ENCODE measurements around the gene OTOG. TPM values are rescaled to one million over a fixed set of nuclear protein-coding genes. Genes with fewer than 3 reads are reported as not detected.

OTOG gene
- total RNA-seq, 4 donors from 2014 or later = 0.09 TPM; not detected in 3

GRCh38 chr11:17552392-17553248, 5.6 kb downstream of the OTOG start:
- no peak overlapping the region for H3K4me3 ChIP-seq
- TF ChIP-seq, protein P1, sequence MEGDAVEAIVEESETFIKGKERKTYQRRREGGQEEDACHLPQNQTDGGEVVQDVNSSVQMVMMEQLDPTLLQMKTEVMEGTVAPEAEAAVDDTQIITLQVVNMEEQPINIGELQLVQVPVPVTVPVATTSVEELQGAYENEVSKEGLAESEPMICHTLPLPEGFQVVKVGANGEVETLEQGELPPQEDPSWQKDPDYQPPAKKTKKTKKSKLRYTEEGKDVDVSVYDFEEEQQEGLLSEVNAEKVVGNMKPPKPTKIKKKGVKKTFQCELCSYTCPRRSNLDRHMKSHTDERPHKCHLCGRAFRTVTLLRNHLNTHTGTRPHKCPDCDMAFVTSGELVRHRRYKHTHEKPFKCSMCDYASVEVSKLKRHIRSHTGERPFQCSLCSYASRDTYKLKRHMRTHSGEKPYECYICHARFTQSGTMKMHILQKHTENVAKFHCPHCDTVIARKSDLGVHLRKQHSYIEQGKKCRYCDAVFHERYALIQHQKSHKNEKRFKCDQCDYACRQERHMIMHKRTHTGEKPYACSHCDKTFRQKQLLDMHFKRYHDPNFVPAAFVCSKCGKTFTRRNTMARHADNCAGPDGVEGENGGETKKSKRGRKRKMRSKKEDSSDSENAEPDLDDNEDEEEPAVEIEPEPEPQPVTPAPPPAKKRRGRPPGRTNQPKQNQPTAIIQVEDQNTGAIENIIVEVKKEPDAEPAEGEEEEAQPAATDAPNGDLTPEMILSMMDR (IDR thresholded peaks at IDR 0.05) = no peak
- no peak for TF ChIP-seq POLR2A (IDR thresholded peaks at IDR 0.05)
- H3K36me3 ChIP-seq = no peaks in the 10 kb centered on the region
- H3K27ac ChIP-seq = no peak overlapping the region
- H3K4me1 ChIP-seq = no peaks in the 10 kb centered on the region
- H3K9me3 ChIP-seq = no peaks in the 10 kb centered on the region
- H3K27me3 ChIP-seq = no peaks in the 10 kb centered on the region
- DNase-seq = peak in 1 of 3 donors; percentile 29

GRCh38 chr11:17553249-17553546, 6.1 kb downstream of the OTOG start:
- no peak for TF ChIP-seq POLR2A (IDR thresholded peaks at IDR 0.05)
- TF ChIP-seq, protein P1 (IDR thresholded peaks at IDR 0.05) = no peak
- Histone ChIP-seq H3K4me1 (no peaks in the 10 kb centered on the region), H3K9me3 (no peaks in the 10 kb centered on the region), H3K27ac (no peak overlapping the region), H3K36me3 (no peaks in the 10 kb centered on the region), H3K27me3 (no peaks in the 10 kb centered on the region), H3K4me3 (no peak overlapping the region)
- peak in 1 of 3 donors; percentile 28 for DNase-seq

- H3K4me3 ChIP-seq = no peak overlapping the region
- peak in 1 of 3 donors; percentile 26 for DNase-seq
- no peaks in the 10 kb centered on the region for H3K36me3 ChIP-seq
- H3K9me3 ChIP-seq = no peaks in the 10 kb centered on the region
- H3K27me3 ChIP-seq = no peaks in the 10 kb centered on the region
- TF ChIP-seq, protein P1 (IDR thresholded peaks at IDR 0.05) = no peak
- no peak for TF ChIP-seq POLR2A (IDR thresholded peaks at IDR 0.05)
- H3K27ac ChIP-seq = no peak overlapping the region
- no peaks in the 10 kb centered on the region for H3K4me1 ChIP-seq
Observed at GRCh38 chr11:17554487-17554886, 7.4 kb downstream of the OTOG start.

DNA sequence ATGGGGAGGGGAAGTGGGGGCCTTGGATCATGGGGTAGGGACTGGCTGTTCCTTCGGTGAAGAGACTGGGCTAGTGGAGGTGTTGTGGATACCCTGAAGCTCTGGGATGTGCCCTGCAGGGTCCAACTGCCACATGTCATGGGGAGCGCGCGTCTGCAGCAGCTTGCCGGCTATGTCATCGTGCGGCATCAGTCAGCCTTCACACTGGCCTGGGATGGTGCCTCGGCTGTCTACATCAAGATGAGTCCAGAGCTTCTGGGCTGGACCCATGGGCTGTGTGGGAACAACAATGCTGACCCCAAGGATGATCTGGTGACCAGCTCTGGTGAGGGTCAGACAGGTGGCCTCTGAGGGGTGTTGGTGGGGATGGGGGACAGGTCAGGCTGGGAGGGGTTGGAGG, 9.9 kb downstream of the OTOG start:
- no peaks in the 10 kb centered on the region for H3K27me3 ChIP-seq
- no peaks in the 10 kb centered on the region for H3K4me1 ChIP-seq
- DNase-seq = peak in 1 of 3 donors; percentile 40
- H3K27ac ChIP-seq = no peak overlapping the region
- H3K4me3 ChIP-seq = no peak overlapping the region
- H3K36me3 ChIP-seq = no peaks in the 10 kb centered on the region
- no peaks in the 10 kb centered on the region for H3K9me3 ChIP-seq
- TF ChIP-seq, protein P1 (IDR thresholded peaks at IDR 0.05) = no peak
- TF ChIP-seq POLR2A (IDR thresholded peaks at IDR 0.05) = no peak

DNA sequence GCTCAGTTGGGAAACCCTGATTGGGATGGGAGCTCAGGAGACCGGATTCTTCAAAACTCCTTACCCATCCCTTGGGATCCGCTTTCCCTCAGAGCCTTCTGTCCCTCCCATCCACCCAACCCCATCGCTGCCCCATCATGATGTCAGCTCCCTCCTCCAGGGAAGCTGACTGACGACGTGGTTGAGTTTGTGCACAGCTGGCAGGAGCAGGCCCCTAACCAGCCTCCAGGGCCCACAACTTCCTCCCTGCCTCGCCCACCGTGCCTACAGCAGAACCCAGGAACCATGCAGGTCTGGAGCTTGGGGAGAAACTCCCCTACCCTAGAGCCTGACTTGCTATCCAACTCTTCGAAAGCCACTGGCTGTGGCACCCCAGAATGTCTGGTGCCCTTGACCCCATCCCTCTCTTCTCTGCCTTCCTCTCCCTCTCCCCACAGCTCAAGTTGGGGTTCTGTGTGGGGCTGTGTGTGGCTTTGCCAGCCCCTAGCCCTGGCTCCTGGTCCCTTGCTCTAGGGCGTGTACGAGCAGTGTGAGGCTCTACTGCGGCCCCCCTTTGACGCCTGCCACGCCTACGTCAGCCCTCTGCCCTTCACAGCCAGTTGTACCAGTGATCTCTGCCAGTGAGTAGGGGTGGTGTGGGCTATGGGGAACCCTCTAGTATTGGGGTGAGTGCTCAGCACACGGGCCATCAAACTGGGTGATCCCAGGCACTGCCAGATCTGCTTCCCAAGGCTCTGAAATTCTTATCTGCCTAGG, 11.1 kb downstream of the OTOG start:
- Histone ChIP-seq H3K4me1 (no peaks in the 10 kb centered on the region), H3K36me3 (no peaks in the 10 kb centered on the region), H3K27me3 (no peaks in the 10 kb centered on the region), H3K9me3 (no peaks in the 10 kb centered on the region), H3K4me3 (no peak overlapping the region), H3K27ac (no peak overlapping the region)
- peak in 2 of 3 donors; percentile 11 to 21 for DNase-seq
- TF ChIP-seq, protein P1 (IDR thresholded peaks at IDR 0.05) = no peak
- TF ChIP-seq POLR2A (IDR thresholded peaks at IDR 0.05) = no peak

Data from Peyer's patch (tissue), 4 donors.